ENCODE results near the gene SHMT2.

GRCh38 chr12:57182918-57183575, 46.5 kb upstream of the SHMT2 start:
- TF ChIP-seq CTCF (IDR thresholded peaks at IDR 0.05; ENCODE audit: insufficient read depth, low read length) (peak; percentile 91), POLR2AphosphoS5 (IDR thresholded peaks at IDR 0.05; ENCODE audit: low read depth) (no peak), REST (IDR thresholded peaks at IDR 0.05; ENCODE audit: insufficient replicate concordance, low read depth) (no peak), SPI1 (IDR thresholded peaks at IDR 0.05; ENCODE audit: borderline replicate concordance, low read depth) (peak; percentile 40; the same call in 1 of the 2 replicates), GABPA (IDR thresholded peaks at IDR 0.05; ENCODE audit: low read depth) (no peak)

Data from HL-60 (cell line).